ENCODE results near the gene SCUBE1.

DNA sequence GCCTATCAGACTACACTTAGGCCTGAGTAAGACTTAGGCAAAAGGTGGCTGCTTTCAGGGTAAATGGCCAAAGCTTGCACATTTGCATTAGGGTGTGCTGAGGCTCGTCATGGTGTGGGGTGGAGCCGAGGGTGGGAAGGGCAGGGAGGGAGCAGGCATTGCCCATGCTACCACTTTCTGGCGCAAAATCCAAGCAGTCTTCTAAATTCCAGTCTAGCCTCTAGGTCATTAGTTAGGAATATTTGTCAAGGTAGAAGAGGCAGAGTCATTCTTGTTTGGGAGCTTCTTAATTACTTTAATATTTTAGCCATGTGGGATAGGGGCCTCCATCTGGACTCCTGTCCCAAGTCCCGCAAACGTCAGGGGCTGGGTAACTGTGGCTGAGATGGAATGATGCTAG is 28.6 kb downstream of the SCUBE1 start:
- TF ChIP-seq, protein P1, sequence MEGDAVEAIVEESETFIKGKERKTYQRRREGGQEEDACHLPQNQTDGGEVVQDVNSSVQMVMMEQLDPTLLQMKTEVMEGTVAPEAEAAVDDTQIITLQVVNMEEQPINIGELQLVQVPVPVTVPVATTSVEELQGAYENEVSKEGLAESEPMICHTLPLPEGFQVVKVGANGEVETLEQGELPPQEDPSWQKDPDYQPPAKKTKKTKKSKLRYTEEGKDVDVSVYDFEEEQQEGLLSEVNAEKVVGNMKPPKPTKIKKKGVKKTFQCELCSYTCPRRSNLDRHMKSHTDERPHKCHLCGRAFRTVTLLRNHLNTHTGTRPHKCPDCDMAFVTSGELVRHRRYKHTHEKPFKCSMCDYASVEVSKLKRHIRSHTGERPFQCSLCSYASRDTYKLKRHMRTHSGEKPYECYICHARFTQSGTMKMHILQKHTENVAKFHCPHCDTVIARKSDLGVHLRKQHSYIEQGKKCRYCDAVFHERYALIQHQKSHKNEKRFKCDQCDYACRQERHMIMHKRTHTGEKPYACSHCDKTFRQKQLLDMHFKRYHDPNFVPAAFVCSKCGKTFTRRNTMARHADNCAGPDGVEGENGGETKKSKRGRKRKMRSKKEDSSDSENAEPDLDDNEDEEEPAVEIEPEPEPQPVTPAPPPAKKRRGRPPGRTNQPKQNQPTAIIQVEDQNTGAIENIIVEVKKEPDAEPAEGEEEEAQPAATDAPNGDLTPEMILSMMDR (IDR thresholded peaks at IDR 0.05): no peak
- no peak for TF ChIP-seq POLR2A (IDR thresholded peaks at IDR 0.05)

Data from thyroid gland (tissue), 4 donors.